WTC11 (cell line): ENCODE data around the gene ADCYAP1R1. TPM values are rescaled to one million over a fixed set of nuclear protein-coding genes. Genes with fewer than 3 reads are reported as not detected.

Experiments used
- ATAC-seq: fragments of 200-7000 bp; cut with Tn5 transposase; 2 replicates; pipeline ENCODE4 v1.10.0; 2021; ENCODE audit warnings: mild to moderate bottlenecking, moderate library complexity
- Bru-seq: library from RNA; stranded (reverse); fragments of 400-500 nt; gene quantifications from one replicate; lab custom pipeline; 2021; lab: Mats Ljungman, UMichigan
- CTCF ChIA-PET: fragments of 300-600 bp; sonication (Branson Sonifier 250); formaldehyde crosslinking; loops from one replicate; lab custom pipeline; 2021; ENCODE audit warnings: antibody characterized with exemption; lab: Charles Lee
- POLR2A ChIA-PET: fragments of 350-600 bp; sonication (Branson Sonifier 250); formaldehyde crosslinking; loops from one replicate; lab custom pipeline; 2021; ENCODE audit warnings: antibody characterized with exemption; lab: Charles Lee
- DNase-seq: peaks from one replicate; pipeline ENCODE4 v3.0.0; 2021; ENCODE audit warnings: low spot score
- H3K27ac Mint-ChIP-seq: 2 replicates; pipeline ENCODE4 v1.8.0; 2021; ENCODE audit warnings: mixed read lengths
- H3K27me3 Mint-ChIP-seq: 2 replicates; pipeline ENCODE4 v1.8.0; 2021; ENCODE audit warnings: low read depth, mild to moderate bottlenecking, moderate library complexity, mixed read lengths
- H3K36me3 Mint-ChIP-seq: 2 replicates; pipeline ENCODE4 v1.8.0; 2021; ENCODE audit warnings: mixed read lengths
- H3K4me1 Mint-ChIP-seq: 2 replicates; pipeline ENCODE4 v1.8.0; 2022; ENCODE audit warnings: mixed read lengths
- H3K4me3 Mint-ChIP-seq: 2 replicates; pipeline ENCODE4 v1.8.0; 2021; ENCODE audit warnings: mild to moderate bottlenecking, moderate library complexity, mixed read lengths
- H3K9me3 Mint-ChIP-seq: 2 replicates; pipeline ENCODE4 v1.8.0; 2021; ENCODE audit warnings: mixed read lengths
- ATF6 ChIP-seq: sonication (generic); formaldehyde crosslinking; IDR thresholded peaks from 2 replicates; pipeline ENCODE4 v1.8.1; 2023; ENCODE audit warnings: mild to moderate bottlenecking, missing genetic modification reagents
- IRF1 ChIP-seq: sonication (generic); formaldehyde crosslinking; IDR thresholded peaks from 2 replicates; pipeline ENCODE4 v1.8.0; 2023; ENCODE audit warnings: missing genetic modification reagents
- IRF2 ChIP-seq: sonication (generic); formaldehyde crosslinking; IDR thresholded peaks from 2 replicates; pipeline ENCODE4 v1.8.0; 2022; ENCODE audit warnings: low read depth, missing genetic modification reagents, borderline replicate concordance
- JAZF1 ChIP-seq: fragments of 250-450 bp; sonication (Bioruptor Pico); IDR thresholded peaks from 2 replicates; pipeline ENCODE4 v1.9.0; 2021; ENCODE audit warnings: moderate library complexity, mild to moderate bottlenecking, inconsistent platforms
- OVOL2 ChIP-seq: fragments of 250-450 bp; sonication (Bioruptor Pico); IDR thresholded peaks from 2 replicates; pipeline ENCODE4 v1.9.0; 2021; ENCODE audit warnings: mild to moderate bottlenecking, borderline replicate concordance
- PRRX2 ChIP-seq: fragments of 250-450 bp; sonication (Bioruptor Pico); IDR thresholded peaks from 2 replicates; pipeline ENCODE4 v1.8.0; 2021; ENCODE audit warnings: mild to moderate bottlenecking
- SP1 ChIP-seq: sonication (generic); formaldehyde crosslinking; conservative IDR thresholded peaks from 2 replicates; pipeline ENCODE4 v1.8.1; 2022; ENCODE audit warnings: missing genetic modification reagents
- ZNF396 ChIP-seq: fragments of 250-450 bp; sonication (Bioruptor Pico); IDR thresholded peaks from 2 replicates; pipeline ENCODE4 v1.8.0; 2021; ENCODE audit warnings: mild to moderate bottlenecking, moderate library complexity, borderline replicate concordance
- ZNF416 ChIP-seq: fragments of 250-450 bp; sonication (Bioruptor Pico); IDR thresholded peaks from 2 replicates; pipeline ENCODE4 v1.9.0; 2021; ENCODE audit warnings: mild to moderate bottlenecking, inconsistent platforms
- long read RNA-seq, 3 experiments: library from RNA in 1 of 3; library from capped mRNA in 1 of 3; library from polyadenylated mRNA in 1 of 3; unstranded in 2 of 3; stranded (forward) in 1 of 3; transcript quantifications; one replicate each; pipeline ENCODE4 v2.0.0, GENCODE V29; 2021
- total RNA-seq: library from RNA; stranded (reverse); gene quantifications from 3 replicates; pipeline ENCODE4 v1.2.3, GENCODE V29; 2021
- TF ChIP-seq, protein P1 (sequence below): fragments of 250-450 bp; sonication (Bioruptor Pico); IDR thresholded peaks from 2 replicates; pipeline ENCODE4 v1.9.0; 2021; ENCODE audit warnings: mild to moderate bottlenecking
- TF ChIP-seq, protein P2 (sequence below): sonication (generic); formaldehyde crosslinking; IDR thresholded peaks from 2 replicates; pipeline ENCODE4 v1.8.1; 2022; ENCODE audit warnings: low read depth, mild to moderate bottlenecking, moderate library complexity, missing genetic modification reagents, borderline replicate concordance
- TF ChIP-seq, protein P3 (sequence below): sonication (generic); formaldehyde crosslinking; IDR thresholded peaks from 2 replicates; pipeline ENCODE4 v1.8.0; 2022; ENCODE audit warnings: mild to moderate bottlenecking, missing genetic modification reagents
- TF ChIP-seq, protein P4 (sequence below): sonication (generic); formaldehyde crosslinking; IDR thresholded peaks from 2 replicates; pipeline ENCODE4 v1.8.0; 2022; ENCODE audit warnings: missing genetic modification reagents
- TF ChIP-seq, protein P5 (sequence below): sonication (generic); formaldehyde crosslinking; IDR thresholded peaks from 2 replicates; pipeline ENCODE4 v1.8.1; 2022; ENCODE audit warnings: mild to moderate bottlenecking, moderate library complexity, missing genetic modification reagents

Gene ADCYAP1R1
- total RNA-seq (8.7 to 9.9 TPM (median 9.8 TPM) in 3 replicates), Bru-seq, nascent RNA (percentile 46 among the genes with signal in this experiment)
- long read RNA-seq, experiment 1, transcript ADCYAP1R1-203 (14 exons, 1,889 nt): major isoform, 12 of 44 reads
- long read RNA-seq, experiment 1, partial matches to known transcripts: 16 of 44 reads
- long read RNA-seq, experiment 1, other reads (novel, unspliced or antisense): 16 of 44 reads
- long read RNA-seq, experiment 2, partial matches to known transcripts: 1 of 6 reads
- long read RNA-seq, experiment 2, other reads (novel, unspliced or antisense): 5 of 6 reads
- long read RNA-seq, experiment 3: 0 reads

GRCh38 chr7:31051598-31052486, at the start of gene ADCYAP1R1:
Gene ADCYAP1R1, plus strand, starts transcription at chr7:31052308. Its CDS starts 10,957 bp downstream, at chr7:31063265.
- TF ChIP-seq, protein P1, sequence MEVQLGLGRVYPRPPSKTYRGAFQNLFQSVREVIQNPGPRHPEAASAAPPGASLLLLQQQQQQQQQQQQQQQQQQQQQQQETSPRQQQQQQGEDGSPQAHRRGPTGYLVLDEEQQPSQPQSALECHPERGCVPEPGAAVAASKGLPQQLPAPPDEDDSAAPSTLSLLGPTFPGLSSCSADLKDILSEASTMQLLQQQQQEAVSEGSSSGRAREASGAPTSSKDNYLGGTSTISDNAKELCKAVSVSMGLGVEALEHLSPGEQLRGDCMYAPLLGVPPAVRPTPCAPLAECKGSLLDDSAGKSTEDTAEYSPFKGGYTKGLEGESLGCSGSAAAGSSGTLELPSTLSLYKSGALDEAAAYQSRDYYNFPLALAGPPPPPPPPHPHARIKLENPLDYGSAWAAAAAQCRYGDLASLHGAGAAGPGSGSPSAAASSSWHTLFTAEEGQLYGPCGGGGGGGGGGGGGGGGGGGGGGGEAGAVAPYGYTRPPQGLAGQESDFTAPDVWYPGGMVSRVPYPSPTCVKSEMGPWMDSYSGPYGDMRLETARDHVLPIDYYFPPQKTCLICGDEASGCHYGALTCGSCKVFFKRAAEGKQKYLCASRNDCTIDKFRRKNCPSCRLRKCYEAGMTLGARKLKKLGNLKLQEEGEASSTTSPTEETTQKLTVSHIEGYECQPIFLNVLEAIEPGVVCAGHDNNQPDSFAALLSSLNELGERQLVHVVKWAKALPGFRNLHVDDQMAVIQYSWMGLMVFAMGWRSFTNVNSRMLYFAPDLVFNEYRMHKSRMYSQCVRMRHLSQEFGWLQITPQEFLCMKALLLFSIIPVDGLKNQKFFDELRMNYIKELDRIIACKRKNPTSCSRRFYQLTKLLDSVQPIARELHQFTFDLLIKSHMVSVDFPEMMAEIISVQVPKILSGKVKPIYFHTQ (CRISPR knock-in tag): no peak
- TF ChIP-seq, protein P2, sequence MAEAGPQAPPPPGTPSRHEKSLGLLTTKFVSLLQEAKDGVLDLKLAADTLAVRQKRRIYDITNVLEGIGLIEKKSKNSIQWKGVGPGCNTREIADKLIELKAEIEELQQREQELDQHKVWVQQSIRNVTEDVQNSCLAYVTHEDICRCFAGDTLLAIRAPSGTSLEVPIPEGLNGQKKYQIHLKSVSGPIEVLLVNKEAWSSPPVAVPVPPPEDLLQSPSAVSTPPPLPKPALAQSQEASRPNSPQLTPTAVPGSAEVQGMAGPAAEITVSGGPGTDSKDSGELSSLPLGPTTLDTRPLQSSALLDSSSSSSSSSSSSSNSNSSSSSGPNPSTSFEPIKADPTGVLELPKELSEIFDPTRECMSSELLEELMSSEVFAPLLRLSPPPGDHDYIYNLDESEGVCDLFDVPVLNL: 0 out of 2 replicates have a peak, but pooled peaks have one; percentile 25
- TF ChIP-seq SP1 (CRISPR knock-in tag): peak; percentile 67
- DNase-seq (peak; percentile 68), ATAC-seq (peak; percentile 86)
- H3K9me3 Mint-ChIP-seq: no peaks in the 10 kb centered on the region
- H3K4me3 Mint-ChIP-seq: peak within 1 kb of the TSS; percentile 76
- H3K36me3 Mint-ChIP-seq: no peaks in the 10 kb centered on the region
- POLR2A ChIA-PET: no interaction called here
- CTCF ChIA-PET: interaction anchor here (0.8 to 11.7 kb wide), 11 partner anchors 10 to 113 kb away, joined by 3 to 89 read pairs (median 6); no protein-coding TSS in a partner anchor
- peaks cover 43% of the 10 kb centered on the region for H3K27me3 Mint-ChIP-seq
- H3K27ac Mint-ChIP-seq: no peak within 1 kb of the TSS
- peaks cover 26% of the 10 kb centered on the region for H3K4me1 Mint-ChIP-seq

- no peak for DNase-seq
- Mint-ChIP-seq H3K27me3 (no peaks in the 10 kb centered on the region), H3K9me3 (peaks cover 15% of the 10 kb centered on the region), H3K4me3 (no peak overlapping the region), H3K36me3 (peaks cover 8% of the 10 kb centered on the region), H3K4me1 (peaks cover 7% of the 10 kb centered on the region), H3K27ac (no peak overlapping the region)
- CTCF ChIA-PET: interaction anchor here (1.6 to 1.7 kb wide), 2 partner anchors 20 to 119 kb away, joined by 6 to 10 read pairs; no protein-coding TSS in a partner anchor
- no peak for ATAC-seq
- POLR2A ChIA-PET: no interaction called here
- no peak for TF ChIP-seq IRF1 (CRISPR knock-in tag)
- no peak for TF ChIP-seq ATF6 (CRISPR knock-in tag)
- no peak for TF ChIP-seq IRF2 (CRISPR knock-in tag)
- no peak for TF ChIP-seq ZNF396
- no peak for TF ChIP-seq OVOL2 (CRISPR knock-in tag)
- TF ChIP-seq, protein P3, sequence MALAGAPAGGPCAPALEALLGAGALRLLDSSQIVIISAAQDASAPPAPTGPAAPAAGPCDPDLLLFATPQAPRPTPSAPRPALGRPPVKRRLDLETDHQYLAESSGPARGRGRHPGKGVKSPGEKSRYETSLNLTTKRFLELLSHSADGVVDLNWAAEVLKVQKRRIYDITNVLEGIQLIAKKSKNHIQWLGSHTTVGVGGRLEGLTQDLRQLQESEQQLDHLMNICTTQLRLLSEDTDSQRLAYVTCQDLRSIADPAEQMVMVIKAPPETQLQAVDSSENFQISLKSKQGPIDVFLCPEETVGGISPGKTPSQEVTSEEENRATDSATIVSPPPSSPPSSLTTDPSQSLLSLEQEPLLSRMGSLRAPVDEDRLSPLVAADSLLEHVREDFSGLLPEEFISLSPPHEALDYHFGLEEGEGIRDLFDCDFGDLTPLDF (CRISPR knock-in tag): no peak
- TF ChIP-seq, protein P4, sequence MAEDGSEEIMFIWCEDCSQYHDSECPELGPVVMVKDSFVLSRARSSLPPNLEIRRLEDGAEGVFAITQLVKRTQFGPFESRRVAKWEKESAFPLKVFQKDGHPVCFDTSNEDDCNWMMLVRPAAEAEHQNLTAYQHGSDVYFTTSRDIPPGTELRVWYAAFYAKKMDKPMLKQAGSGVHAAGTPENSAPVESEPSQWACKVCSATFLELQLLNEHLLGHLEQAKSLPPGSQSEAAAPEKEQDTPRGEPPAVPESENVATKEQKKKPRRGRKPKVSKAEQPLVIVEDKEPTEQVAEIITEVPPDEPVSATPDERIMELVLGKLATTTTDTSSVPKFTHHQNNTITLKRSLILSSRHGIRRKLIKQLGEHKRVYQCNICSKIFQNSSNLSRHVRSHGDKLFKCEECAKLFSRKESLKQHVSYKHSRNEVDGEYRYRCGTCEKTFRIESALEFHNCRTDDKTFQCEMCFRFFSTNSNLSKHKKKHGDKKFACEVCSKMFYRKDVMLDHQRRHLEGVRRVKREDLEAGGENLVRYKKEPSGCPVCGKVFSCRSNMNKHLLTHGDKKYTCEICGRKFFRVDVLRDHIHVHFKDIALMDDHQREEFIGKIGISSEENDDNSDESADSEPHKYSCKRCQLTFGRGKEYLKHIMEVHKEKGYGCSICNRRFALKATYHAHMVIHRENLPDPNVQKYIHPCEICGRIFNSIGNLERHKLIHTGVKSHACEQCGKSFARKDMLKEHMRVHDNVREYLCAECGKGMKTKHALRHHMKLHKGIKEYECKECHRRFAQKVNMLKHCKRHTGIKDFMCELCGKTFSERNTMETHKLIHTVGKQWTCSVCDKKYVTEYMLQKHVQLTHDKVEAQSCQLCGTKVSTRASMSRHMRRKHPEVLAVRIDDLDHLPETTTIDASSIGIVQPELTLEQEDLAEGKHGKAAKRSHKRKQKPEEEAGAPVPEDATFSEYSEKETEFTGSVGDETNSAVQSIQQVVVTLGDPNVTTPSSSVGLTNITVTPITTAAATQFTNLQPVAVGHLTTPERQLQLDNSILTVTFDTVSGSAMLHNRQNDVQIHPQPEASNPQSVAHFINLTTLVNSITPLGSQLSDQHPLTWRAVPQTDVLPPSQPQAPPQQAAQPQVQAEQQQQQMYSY (CRISPR knock-in tag): no peak
- TF ChIP-seq JAZF1 (CRISPR knock-in tag): no peak
- TF ChIP-seq ZNF416: no peak
- TF ChIP-seq, protein P5, sequence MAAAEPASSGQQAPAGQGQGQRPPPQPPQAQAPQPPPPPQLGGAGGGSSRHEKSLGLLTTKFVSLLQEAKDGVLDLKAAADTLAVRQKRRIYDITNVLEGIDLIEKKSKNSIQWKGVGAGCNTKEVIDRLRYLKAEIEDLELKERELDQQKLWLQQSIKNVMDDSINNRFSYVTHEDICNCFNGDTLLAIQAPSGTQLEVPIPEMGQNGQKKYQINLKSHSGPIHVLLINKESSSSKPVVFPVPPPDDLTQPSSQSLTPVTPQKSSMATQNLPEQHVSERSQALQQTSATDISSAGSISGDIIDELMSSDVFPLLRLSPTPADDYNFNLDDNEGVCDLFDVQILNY (CRISPR knock-in tag): no peak
- TF ChIP-seq PRRX2 (CRISPR knock-in tag): no peak
- TF ChIP-seq, protein P1 (CRISPR knock-in tag): no peak
Measured at GRCh38 chr7:31003097-31003496, 49.0 kb upstream of the ADCYAP1R1 start.
